B cell (primary cell): Measurements from ENCODE around the gene SLC39A12. TPM values are rescaled to one million over a fixed set of nuclear protein-coding genes. Genes with fewer than 3 reads are reported as not detected.

Experiments used
- ATAC-seq: fragments of 200-7000 bp; cut with Tn5 transposase; one replicate; pipeline ENCODE4 v1.10.0; 2021; ENCODE audit warnings: low read depth, mild to moderate bottlenecking, moderate number of reproducible peaks, moderate library complexity
- CTCF ChIA-PET: fragments of 350-600 bp; sonication (Branson Sonifier 250); formaldehyde crosslinking; loops from one replicate; lab custom pipeline; 2021; ENCODE audit warnings: antibody characterized with exemption, inconsistent platforms; lab: Charles Lee
- POLR2A ChIA-PET: fragments of 350-600 bp; sonication (Branson Sonifier 250); formaldehyde crosslinking; loops from one replicate; lab custom pipeline; 2021; ENCODE audit warnings: antibody characterized with exemption; lab: Charles Lee
- DNase-seq: peaks from one replicate; pipeline ENCODE4 v3.0.0; 2013
- H2AFZ ChIP-seq: 2 replicates; pipeline ENCODE4 v1.6.1; 2012; ENCODE audit warnings: mild to moderate bottlenecking, low read depth, low read length; ENCODE audit not compliant: insufficient read depth, poor library complexity, severe bottlenecking
- H3K27ac ChIP-seq, 2 donors: 1 replicate in 1 of 2; 2 replicates in 1 of 2; pipeline ENCODE4 v1.5.1; 2012 to 2013; ENCODE audit warnings: low read length in 2 of 2, mild to moderate bottlenecking in 2 of 2, moderate library complexity in 1 of 2
- H3K27me3 ChIP-seq, 4 experiments: fragments of 200-600 bp in 1 of 4; sonication (generic) in 1 of 4; replicated peaks in 1 of 4; 1 replicate in 2 of 4; 2 replicates in 2 of 4; pipeline versions ENCODE4 v1.6.1 to v1.7.0; 2013 to 2016; ENCODE audit warnings: low read length in 3 of 4, mild to moderate bottlenecking in 2 of 4, mixed read lengths in 1 of 4, moderate library complexity in 1 of 4; ENCODE audit not compliant: insufficient read depth in 4 of 4, control insufficient read depth in 3 of 4; ENCODE audit errors: control extremely low read depth in 1 of 4
- H3K36me3 ChIP-seq, 2 experiments: replicated peaks in 1 of 2; 1 replicate in 1 of 2; 2 replicates in 1 of 2; pipeline versions ENCODE4 v1.6.1 to v1.7.1; 2013; ENCODE audit warnings: low read length in 1 of 2; ENCODE audit not compliant: insufficient read depth in 2 of 2, control insufficient read depth in 1 of 2; ENCODE audit errors: control extremely low read depth in 1 of 2, extremely low read depth in 1 of 2
- H3K4me1 ChIP-seq, 2 donors: fragments of 200-600 bp in 1 of 2; sonication (generic) in 1 of 2; 1 replicate in 1 of 2; 2 replicates in 1 of 2; pipeline versions ENCODE4 v1.5.1 to v1.6.1; 2013 to 2017; ENCODE audit warnings: low read length in 2 of 2; ENCODE audit not compliant: control insufficient read depth in 2 of 2, insufficient read depth in 2 of 2
- H3K4me2 ChIP-seq: replicated peaks from 2 replicates; pipeline ENCODE3; 2012; ENCODE audit warnings: mild to moderate bottlenecking, low read depth, low read length; ENCODE audit not compliant: poor library complexity, severe bottlenecking
- H3K4me3 ChIP-seq, 5 experiments: fragments of 200-600 bp in 1 of 5; sonication (generic) in 1 of 5; 1 replicate in 3 of 5; 2 replicates in 2 of 5; pipeline versions ENCODE4 v1.5.1 to v1.7.0; 2011 to 2016; ENCODE audit warnings: low read length in 4 of 5, mild to moderate bottlenecking in 4 of 5, low read depth in 2 of 5, control low read depth in 1 of 5, moderate library complexity in 1 of 5; ENCODE audit not compliant: insufficient read depth in 1 of 5; ENCODE audit errors: control extremely low read depth in 1 of 5, extremely low read depth in 1 of 5
- H3K79me2 ChIP-seq: fragments of 200-600 bp; sonication (generic); one replicate; pipeline ENCODE4 v1.6.0; 2016; ENCODE audit warnings: low read length; ENCODE audit not compliant: control insufficient read depth, insufficient read depth
- H3K9ac ChIP-seq: fragments of 200-600 bp; sonication (generic); 2 replicates; pipeline ENCODE4 v1.6.1; 2017; ENCODE audit warnings: mild to moderate bottlenecking, low read length, moderate library complexity
- H3K9me3 ChIP-seq, 3 donors: one replicate each; pipeline versions ENCODE4 v1.6.1 to v1.7.1; 2013; ENCODE audit warnings: low read length in 2 of 3; ENCODE audit not compliant: control insufficient read depth in 2 of 3, insufficient read depth in 1 of 3; ENCODE audit errors: control extremely low read depth in 1 of 3
- H4K20me1 ChIP-seq: 2 replicates; pipeline ENCODE4 v1.6.0; 2012; ENCODE audit warnings: mild to moderate bottlenecking, low read length; ENCODE audit not compliant: insufficient read depth, control insufficient read depth, poor library complexity, severe bottlenecking
- H3K27ac Mint-ChIP-seq: one replicate; pipeline ENCODE4 v1.8.0; 2021; ENCODE audit warnings: mixed read lengths
- H3K27me3 Mint-ChIP-seq: one replicate; pipeline ENCODE4 v1.8.0; 2021; ENCODE audit warnings: mixed read lengths
- H3K4me1 Mint-ChIP-seq: one replicate; pipeline ENCODE4 v1.8.0; 2021; ENCODE audit warnings: mixed read lengths
- H3K4me3 Mint-ChIP-seq: one replicate; pipeline ENCODE4 v1.8.0; 2021; ENCODE audit warnings: mixed read lengths
- H3K9me3 Mint-ChIP-seq: one replicate; pipeline ENCODE4 v1.8.0; 2022; ENCODE audit warnings: mixed read lengths; ENCODE audit not compliant: insufficient read depth
- EZH2 ChIP-seq: IDR thresholded peaks from 2 replicates; pipeline ENCODE4 v1.6.1; 2012; ENCODE audit warnings: borderline replicate concordance, low read depth, mild to moderate bottlenecking, moderate library complexity, low read length; ENCODE audit not compliant: insufficient read depth, poor library complexity, severe bottlenecking
- WGBS: methylation state at CpG from one replicate; pipeline ENCODE4 v1.1.5; 2013; ENCODE audit warnings: missing lambda C conversion rate; ENCODE audit not compliant: insufficient coverage; 5-methylcytosine and 5-hydroxymethylcytosine counted together
- intact Hi-C: fragments of 100-400 bp; cut with micrococcal nuclease; formaldehyde crosslinking; loops from one replicate; pipeline ENCODE4 v1.10.0; 2022
- polyA plus RNA-seq: library from polyadenylated mRNA; depleted of rRNA; stranded (reverse); fragments of >200 nt; gene quantifications from 2 replicates; pipeline ENCODE4 v1.2.3, GENCODE V29; 2012
- total RNA-seq, 2 donors: library from RNA; stranded (reverse); fragments of 120-200 nt in 1 of 2; gene quantifications; 1 replicate in 1 of 2; 2 replicates in 1 of 2; pipeline versions ENCODE4 v1.2.3 to v1.2.4, GENCODE V29; 2013 to 2022
- TF ChIP-seq, protein P1 (sequence below): fragments of 200-600 bp; IDR thresholded peaks from one replicate; pipeline ENCODE4 v1.8.0; 2022; ENCODE audit warnings: antibody characterized with exemption, mild to moderate bottlenecking

Gene SLC39A12
- total and polyA plus RNA-seq, 2 donors (not counting 1 experiment from before 2014, with no cell fraction given) = not detected

DNA sequence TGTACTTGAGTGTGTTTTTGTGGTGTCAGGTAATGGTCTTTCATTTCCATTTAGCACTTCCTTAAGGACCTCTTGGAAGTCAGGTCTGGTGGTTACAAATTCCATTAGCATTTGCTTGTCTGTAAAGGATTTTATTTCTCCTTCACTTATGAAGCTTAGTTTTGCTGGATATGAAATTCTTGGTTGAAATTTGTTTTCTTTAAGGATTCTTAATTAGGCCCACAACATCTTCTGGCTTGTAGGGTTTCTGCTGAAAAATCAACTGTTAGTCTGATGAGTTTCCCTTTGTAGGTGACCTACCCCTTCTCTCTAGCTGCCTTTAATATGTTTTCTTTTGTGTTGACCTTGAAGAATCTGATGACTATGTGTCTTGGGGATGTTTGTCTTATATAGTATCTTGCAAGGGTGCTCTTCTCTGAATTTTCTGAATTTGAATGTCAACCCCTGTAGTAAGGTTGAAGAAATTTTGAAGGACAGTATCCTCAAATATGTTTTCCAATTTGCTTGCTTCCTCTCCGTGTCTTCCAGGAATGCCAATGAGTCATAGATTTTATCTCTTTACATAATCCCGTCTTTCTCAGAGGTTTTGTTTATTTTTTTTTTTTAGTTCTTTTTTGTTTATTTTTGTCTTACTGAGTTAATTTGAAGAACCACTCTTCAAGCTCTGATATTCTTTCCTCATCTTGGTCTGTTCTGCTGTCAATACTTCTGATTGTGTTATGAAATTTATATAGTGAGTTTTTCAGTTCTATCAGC lies 70.2 kb downstream of the SLC39A12 start:
- Mint-ChIP-seq H3K9me3 (peaks cover 14% of the 10 kb centered on the region), H3K27ac (no peak overlapping the region), H3K4me3 (no peak overlapping the region), H3K27me3 (no peaks in the 10 kb centered on the region), H3K4me1 (no peaks in the 10 kb centered on the region)
- no peak for TF ChIP-seq EZH2
- TF ChIP-seq, protein P1, sequence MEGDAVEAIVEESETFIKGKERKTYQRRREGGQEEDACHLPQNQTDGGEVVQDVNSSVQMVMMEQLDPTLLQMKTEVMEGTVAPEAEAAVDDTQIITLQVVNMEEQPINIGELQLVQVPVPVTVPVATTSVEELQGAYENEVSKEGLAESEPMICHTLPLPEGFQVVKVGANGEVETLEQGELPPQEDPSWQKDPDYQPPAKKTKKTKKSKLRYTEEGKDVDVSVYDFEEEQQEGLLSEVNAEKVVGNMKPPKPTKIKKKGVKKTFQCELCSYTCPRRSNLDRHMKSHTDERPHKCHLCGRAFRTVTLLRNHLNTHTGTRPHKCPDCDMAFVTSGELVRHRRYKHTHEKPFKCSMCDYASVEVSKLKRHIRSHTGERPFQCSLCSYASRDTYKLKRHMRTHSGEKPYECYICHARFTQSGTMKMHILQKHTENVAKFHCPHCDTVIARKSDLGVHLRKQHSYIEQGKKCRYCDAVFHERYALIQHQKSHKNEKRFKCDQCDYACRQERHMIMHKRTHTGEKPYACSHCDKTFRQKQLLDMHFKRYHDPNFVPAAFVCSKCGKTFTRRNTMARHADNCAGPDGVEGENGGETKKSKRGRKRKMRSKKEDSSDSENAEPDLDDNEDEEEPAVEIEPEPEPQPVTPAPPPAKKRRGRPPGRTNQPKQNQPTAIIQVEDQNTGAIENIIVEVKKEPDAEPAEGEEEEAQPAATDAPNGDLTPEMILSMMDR = no peak
- Histone ChIP-seq H3K9me3 (peaks cover 0 to 15% (median 1%) of the 10 kb centered on the region in 3 donors), H3K79me2 (no peaks in the 10 kb centered on the region), H3K4me2 (no peak overlapping the region), H2AFZ (no peak overlapping the region), H4K20me1 (no peaks in the 10 kb centered on the region), H3K9ac (no peak overlapping the region), H3K27ac (no peak overlapping the region), H3K36me3 (no peaks in the 10 kb centered on the region), H3K4me1 (no peaks in the 10 kb centered on the region), H3K4me3 (no peak overlapping the region), H3K27me3 (no peaks in the 10 kb centered on the region)
- WGBS = no CpG with 5 or more reads among the region's 2 CpGs
- ATAC-seq (no peak), DNase-seq (no peak)
- CTCF ChIA-PET = no interaction called here
- intact Hi-C loops = no loop called here
- POLR2A ChIA-PET = no interaction called here
